ENCODE results near the gene SYT14.
A peak's percentile ranks its signal among the peaks of the same experiment; 100 is the strongest.
"Not testable (repeated sequence)": the region's sequence is repeated elsewhere in the genome, so short reads cannot be mapped to it uniquely, and the experiment has no call there.

Gene SYT14

DNA sequence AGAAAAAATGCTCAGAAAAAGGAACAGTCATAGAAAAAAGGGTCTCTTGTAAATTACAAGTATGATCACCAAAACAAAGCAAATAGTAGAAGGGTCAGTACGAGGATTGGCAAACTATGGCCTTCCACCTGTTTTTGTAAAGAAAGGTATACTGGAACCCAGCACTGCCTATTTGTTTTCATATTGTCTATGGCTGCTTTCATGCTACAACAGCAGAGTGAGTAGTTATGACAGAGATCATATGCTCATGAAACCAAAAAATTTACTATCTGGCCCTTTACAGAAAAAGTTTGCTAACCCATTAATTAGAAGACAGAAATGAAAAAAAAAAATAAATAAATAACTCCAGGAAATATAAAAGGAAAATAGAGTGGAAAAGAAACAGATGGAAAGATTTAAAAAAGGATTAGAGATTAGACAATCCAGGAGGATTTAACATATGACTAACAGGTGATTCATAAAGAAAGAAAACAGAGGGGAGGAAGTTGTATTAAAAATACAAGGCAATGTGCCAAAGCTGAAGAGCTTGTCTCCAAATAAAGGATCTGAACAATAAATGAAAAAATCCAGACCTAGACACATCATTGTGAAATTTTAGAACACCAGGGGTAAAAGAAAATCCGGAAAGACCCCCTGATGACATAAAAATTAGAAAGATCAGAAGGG, 186.0 kb downstream of the SYT14 start:
- DNase-seq: peak; percentile 13

- DNase-seq: no peak
Measured at GRCh38 chr1:210124736-210125135, 186.7 kb downstream of the SYT14 start.

DNA sequence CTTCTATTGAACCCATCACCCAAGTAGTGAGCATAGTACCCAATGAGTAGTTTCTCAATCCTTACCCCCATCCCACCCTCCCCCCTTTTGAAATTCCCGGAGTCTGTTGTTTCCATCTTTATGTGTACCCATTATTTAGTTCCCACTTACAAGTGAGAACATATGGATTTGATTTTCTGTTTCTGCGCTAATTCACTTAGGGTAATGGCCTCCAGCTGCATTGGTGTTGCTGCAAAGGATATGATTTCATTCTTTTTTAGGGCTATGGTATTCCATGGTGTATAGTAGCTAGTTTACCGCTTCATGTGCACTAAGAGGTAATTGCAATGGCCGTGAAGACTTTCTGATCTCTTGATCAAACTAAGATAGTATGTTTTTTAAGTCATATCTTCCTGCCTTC, 187.1 kb downstream of the SYT14 start:
- no peak for DNase-seq

- DNase-seq: no peak
Measured at GRCh38 chr1:210129092-210129491, 191.1 kb downstream of the SYT14 start.

DNA sequence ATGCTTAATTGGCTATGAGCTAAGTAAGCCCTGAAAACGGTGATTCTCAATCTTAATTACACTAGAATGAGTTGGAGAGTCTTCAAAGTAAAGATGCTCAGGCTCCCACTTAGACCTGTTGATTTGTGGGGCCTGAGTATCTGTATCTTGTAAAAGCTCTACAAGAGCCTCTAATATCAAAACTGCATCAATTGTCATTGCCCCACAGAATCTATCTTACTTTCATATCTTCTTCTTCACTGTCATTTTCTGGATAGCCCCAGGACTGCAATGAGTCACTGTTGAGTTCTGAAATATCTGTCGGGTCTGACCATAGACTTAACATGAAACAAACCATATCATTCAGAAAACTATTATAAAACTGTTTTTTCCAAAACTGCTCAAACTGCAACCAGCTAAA, 191.7 kb downstream of the SYT14 start:
- no peak for DNase-seq

GRCh38 chr1:210132582-210132981, 194.6 kb downstream of the SYT14 start:
- peak; percentile 4 for DNase-seq

DNA sequence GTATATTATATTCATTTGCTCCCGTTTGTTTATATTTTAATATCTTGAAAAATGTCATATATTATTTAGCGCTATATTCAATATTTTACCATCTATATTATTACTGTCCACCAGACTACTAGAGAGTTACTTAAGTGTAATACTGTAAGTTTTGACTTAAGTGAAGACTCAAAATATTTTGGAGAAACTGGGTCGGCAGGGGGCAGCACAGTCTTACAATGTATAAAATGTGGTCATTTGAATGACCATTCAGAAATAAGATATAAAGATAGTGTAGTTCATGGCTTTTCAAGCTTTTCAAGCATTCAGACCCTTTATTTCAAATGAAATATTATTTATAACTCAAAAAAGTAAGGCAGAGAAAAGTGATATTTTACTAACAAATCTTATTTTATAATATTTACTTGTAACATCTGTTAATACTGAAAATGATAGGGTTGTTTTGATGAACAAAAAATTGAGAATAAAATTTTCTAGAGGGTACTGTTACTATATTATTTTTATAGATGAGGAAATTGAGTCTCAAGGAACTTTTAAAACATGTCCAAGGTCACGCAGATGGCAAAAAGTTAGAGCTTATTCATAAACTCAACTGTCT, 205.5 kb downstream of the SYT14 start:
- peak; percentile 37 for DNase-seq

GRCh38 chr1:210144736-210145135, 206.7 kb downstream of the SYT14 start:
- no peak for DNase-seq

DNA sequence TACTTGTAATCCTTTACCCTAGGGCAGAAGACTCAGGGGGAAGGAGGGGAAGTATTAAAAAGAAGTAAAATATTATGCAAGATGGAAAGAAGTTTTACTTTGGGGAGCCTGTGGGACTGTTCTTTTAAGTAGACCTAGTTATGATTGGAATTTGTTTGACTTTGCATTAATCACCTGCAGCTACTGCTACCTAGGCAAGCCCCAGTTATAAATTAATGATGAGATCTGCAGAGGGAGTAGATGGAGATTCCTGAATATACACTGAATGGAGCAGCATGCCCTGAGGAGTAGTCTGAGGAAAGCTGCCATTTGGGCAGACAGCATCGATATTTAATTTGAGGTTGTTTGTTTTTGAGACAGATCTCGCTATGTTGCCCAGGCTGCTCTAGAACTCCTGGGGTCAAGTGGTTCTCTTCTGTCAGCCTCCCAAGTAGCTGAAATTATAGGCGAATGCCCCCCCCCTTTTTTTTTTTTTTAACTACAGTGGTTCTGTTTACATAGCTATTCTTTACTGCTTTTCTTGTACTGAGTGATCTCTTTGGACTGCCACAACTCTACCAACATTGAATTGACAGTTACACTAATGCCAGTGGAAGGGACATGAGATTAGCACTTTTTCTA, 213.1 kb downstream of the SYT14 start:
- DNase-seq: no peak

GRCh38 chr1:210159211-210159610, 221.2 kb downstream of the SYT14 start:
- DNase-seq: no peak

GRCh38 chr1:210170220-210170619, 232.2 kb downstream of the SYT14 start:
- no peak for DNase-seq

DNA sequence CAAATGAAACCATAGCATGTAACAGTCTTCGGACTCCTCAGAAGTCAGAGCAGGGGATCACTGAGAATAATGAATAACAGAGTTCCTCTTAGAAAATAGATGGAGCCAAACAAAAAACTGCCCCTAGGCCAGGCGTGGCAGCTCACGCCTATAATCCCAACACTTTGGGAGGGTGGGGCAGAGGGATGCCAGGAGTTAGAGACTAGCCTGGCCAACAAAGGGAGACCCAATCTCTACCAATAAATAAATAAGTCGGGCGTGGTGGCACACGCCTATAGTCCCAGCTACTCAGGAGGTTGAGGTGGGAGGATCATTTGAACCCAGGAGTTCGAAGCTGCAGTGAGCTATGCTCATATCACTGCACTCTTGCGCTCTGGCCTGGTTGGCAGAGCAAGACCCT, 236.1 kb downstream of the SYT14 start:
- DNase-seq: no peak

DNA sequence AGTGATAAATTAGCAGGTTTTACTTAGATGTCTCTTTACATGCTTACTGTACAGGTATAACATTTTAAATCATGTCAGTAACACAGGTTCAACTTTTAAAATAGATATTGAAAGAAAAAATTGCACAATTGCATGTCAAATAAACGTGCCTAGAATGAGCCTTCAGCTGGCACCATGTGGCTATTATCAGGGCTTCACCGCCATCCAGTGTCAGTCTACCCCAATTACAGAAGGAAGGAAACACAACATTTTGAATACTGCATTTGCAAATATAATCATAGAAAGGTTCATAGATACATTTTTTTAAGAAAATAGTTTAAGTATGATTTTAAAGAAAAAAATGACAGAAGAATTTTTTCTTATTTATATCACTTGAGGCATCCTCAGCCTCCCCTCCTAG, 247.0 kb downstream of the SYT14 start:
- no peak for DNase-seq

DNA sequence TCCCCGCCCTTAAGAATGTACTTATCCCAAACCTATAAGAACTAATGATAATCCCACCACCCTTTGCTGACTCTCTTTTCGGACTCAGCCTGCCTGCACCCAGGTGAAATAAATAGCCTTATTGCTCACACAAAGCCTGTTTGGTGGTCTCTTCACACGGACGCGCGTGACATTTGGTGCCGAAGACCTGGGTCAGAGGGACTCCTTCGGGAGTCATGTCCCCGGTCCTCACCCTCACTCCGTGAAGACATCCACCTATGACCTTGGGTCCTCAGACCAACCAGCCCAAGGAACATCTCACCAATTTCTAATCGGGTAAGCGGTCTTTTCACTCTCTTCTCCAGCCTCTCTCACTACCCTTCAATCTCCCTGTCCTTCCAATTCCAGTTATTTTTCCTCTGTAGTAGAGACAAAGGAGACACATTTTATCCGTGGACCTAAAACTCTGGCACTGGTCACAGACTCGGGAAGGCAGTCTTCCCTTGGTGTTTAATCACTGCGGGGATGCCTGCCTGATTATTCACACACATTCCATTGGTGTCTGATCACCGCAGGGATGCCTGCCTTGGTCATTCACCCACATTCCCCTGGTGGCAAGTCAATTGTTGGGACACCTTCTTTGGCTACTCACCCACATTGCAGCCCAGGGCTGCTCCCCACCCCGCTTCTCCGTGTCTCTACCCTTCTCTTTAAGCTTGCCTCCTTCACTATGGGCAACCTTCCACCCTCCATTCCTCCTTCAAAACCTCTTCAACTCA, 250.0 kb downstream of the SYT14 start:
- peak; percentile 74 for DNase-seq

DNA sequence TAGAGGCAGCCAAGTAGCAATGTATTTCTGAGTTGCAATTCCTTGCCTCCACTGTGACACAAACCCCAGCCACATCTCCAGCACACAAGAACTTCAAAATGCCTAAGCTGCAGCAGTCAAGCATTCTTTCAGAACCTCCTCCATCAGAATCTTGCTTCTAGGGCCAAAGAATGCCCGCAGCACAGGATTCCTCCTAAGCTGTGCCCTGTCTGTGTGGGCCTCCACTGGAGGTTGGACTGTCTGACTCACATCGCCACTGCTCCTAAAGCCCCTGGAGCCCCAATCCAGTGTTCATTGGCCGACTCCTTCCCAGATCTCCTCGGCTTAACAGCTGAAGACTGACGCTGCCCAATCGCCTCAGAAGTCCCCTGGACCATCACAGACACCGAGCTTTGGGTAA, 251.4 kb downstream of the SYT14 start:
- DNase-seq: no peak

DNA sequence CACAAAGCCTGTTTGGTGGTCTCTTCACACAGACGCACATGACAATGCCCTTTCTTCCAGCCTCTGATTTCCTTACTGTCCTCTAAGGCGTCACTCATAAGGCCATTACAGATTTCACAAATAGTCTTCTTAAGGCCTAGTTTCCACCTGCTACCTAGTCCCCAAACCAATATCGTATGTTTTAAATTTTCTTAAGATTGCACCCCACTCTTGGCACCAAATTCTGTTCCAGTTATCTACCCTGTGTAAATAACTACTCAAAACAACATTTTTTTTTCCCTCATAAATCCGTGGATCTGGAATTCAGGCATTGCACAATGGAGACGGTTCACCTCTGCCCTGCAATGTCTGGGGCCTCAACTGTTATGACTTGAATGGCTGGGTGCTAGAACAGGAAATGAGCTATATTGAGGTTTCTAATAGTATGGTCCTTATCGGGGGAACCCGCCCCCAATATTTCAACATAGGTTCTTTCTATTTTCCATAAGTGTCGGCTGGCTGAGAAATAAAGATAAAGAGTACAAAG, 257.7 kb downstream of the SYT14 start:
- DNase-seq: no peak

- not testable (repeated sequence) for DNase-seq
Measured at GRCh38 chr1:210196266-210196665, 258.2 kb downstream of the SYT14 start.

- no peak for DNase-seq
Measured at GRCh38 chr1:210198840-210199239, 260.8 kb downstream of the SYT14 start.

DNA sequence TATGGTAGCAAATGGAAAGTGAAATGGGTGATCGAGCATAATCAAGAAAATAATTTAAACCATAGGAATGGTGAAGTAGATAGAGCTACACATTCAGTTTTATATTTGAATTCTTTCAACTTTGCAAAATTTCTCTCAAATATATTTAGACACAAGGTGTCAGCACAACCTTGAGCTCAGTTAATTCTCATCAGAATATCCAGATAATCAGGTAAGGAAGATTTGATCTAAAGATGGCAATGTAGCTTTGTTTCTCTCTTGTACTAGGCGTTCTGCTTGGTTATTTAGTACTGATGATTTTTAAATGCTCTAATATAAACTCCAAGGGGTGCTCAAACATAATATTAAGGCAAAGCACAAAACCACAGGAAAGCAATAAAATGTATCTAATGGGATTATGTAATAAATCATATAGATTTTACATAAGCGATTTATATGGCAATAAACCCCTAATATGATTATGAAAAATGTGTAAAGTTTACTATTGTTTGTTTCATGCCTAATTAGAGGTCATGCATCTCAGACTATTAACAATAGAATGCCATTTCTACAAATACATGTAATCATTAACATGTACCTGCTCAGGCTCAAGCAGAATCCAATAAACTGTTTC, 262.2 kb downstream of the SYT14 start:
- DNase-seq: no peak

DNA sequence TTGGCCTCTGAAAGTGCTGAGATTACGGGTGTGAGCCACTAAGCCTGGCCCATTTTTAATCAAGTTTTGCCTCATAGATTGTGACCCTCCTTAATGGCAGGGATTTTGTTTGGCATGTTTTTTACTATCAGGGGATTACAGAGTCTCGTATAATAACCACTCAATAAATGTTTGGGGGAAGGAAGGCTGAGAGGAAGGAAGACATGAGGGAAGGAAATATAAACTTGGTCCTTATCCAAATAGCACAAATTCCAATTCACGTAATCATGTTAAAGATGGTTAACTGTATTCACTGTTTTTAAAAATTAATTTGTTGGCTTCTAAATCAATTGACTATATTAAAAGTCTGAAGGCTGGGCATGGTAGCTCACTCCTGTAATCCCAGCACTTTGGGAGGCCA, 263.7 kb downstream of the SYT14 start:
- no peak for DNase-seq

DNA sequence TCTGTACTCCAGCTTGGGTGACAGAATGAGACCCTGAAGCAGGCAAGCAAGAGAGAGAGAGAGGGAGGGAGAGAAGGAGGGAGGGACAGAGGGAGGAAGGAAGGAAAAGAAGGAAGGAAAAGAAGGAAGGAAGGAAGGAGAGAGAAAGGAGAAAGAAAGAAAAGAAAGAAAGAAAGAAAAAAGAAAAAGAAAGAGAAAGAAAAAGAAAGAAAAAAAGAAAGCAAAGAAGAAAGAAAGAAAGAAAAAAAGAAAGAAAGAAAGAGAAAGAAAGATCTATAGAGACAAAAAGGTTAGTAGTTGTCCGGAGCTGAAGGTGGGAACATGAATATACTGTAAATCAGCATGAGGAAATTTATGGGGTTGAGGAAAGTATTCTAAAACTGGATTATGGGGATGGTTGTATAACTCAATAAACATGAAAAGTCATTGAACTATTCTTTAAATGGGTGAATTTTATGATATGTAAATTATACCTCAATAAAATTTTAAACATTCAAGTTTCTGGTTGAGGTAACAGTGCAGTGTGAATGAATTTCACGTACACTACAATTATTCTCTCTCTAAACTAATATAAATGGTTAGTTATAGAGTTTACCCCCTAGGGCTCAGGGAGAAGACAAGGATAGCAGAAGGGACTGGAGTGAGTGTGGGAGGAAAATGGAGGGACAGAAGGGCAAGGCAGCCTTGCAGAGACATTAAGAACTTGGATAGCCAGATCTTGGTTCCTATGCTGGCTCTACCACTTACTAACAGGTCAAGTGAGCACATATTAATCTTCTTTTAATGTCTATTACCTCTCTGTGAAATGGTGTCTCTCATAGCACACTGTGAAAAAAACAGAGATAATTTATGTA, 269.8 kb downstream of the SYT14 start:
- no peak for DNase-seq

DNA sequence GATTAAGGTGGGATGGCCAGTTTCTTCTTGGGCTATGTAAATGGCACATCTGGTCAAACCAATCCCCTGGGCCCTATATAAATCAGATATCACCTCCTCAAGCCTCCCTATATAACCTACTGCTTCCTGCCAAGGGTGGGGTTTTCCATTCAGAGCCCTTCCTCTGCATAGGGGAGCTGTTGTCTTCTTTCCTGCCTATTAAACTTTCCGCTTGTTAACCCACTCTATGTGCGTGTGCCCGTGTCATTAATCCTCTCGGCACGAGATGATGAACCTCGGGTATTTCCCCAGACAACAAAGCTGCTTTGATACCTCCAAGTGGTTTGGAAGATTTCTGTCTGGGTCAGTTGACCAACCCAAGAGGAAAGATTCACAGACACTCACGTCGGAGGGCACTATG, 275.3 kb downstream of the SYT14 start:
- DNase-seq: no peak
